ENCODE data around the gene IER3. TPM values are rescaled to one million over a fixed set of nuclear protein-coding genes. Genes with fewer than 3 reads are reported as not detected.
A peak's percentile ranks its signal among the peaks of the same experiment; 100 is the strongest.

Gene IER3
- total and polyA plus RNA-seq, 2 of the 13 experiments (the other 11 are each of a cell fraction or from before 2014, with no cell fraction given): 51.1 to 131 TPM

GRCh38 chr6:30744054-30744805, at the start of gene IER3 (continued):
- peak; percentile 81; the same call in 1 of the 2 replicates for TF ChIP-seq ZNF142 (CRISPR knock-in tag; IDR thresholded peaks at IDR 0.05)
- TF ChIP-seq ATAD3A (CRISPR knock-in tag; IDR thresholded peaks at IDR 0.05): no peak; the same call in 1 of the 2 replicates
- TF ChIP-seq ZNF572 (CRISPR knock-in tag; IDR thresholded peaks at IDR 0.05): no peak
- TF ChIP-seq ZNF773 (CRISPR knock-in tag; IDR thresholded peaks at IDR 0.05; ENCODE audit: borderline replicate concordance): no peak; the same call in 1 of the 2 replicates
- no peak; the same call in 1 of the 2 replicates for TF ChIP-seq ZFP37 (CRISPR knock-in tag; IDR thresholded peaks at IDR 0.05; ENCODE audit: borderline replicate concordance)
- peak; percentile 82; the same call in 1 of the 2 replicates for TF ChIP-seq NFKBIZ (CRISPR knock-in tag; IDR thresholded peaks at IDR 0.05)
- TF ChIP-seq ZNF205 (CRISPR knock-in tag; IDR thresholded peaks at IDR 0.05): peak; percentile 46
- peak; percentile 1; the same call in 1 of the 2 replicates for TF ChIP-seq ZHX1 (CRISPR knock-in tag; IDR thresholded peaks at IDR 0.05; ENCODE audit: low read depth)
- no peak for TF ChIP-seq SCMH1 (CRISPR knock-in tag; IDR thresholded peaks at IDR 0.05; ENCODE audit: borderline replicate concordance)
- TF ChIP-seq TEAD3 (CRISPR knock-in tag; optimal IDR thresholded peaks at IDR 0.05; ENCODE audit: borderline replicate concordance): peak; percentile 81
- TF ChIP-seq ZNF318 (CRISPR knock-in tag; IDR thresholded peaks at IDR 0.05): no peak; the same call in 1 of the 2 replicates
